Superior temporal gyrus (tissue), 1 donor: ENCODE measurements around the gene BTBD16.
A peak's percentile ranks its signal among the peaks of the same experiment; 100 is the strongest.

Experiments used
- DNase-seq: peaks from one replicate; pipeline ENCODE4 v3.0.0-alpha.2; 2016; ENCODE audit errors: extremely low spot score

Gene BTBD16

DNA sequence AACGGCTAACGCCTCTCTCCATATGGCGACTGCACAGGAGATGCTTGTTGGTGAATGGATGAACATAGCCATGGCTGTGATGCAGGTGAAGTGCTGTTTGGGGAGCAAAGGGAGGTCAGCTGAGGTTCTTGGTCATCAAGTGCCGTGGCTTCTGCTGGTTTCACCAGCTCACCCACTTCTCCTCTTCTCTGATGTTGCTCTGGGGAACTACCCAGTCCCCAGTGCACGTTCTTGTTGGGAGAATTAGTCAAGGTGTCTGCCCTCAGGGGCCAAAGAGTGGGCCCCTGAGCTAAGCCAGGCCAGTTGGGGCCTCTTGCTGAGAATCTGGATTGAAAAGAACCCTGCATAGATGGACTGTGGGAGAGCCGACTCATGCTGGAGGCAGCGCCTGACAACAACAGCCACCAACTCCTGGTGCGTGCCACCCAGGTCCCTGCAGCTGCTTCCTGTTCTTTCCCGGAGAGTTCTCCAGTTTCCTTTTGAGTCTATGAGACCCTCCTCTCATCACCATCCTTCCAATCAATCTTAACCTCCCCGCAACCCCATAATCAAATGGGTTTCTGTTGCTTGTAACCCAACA, 3.0 kb downstream of the BTBD16 start:
- no peak for DNase-seq

DNA sequence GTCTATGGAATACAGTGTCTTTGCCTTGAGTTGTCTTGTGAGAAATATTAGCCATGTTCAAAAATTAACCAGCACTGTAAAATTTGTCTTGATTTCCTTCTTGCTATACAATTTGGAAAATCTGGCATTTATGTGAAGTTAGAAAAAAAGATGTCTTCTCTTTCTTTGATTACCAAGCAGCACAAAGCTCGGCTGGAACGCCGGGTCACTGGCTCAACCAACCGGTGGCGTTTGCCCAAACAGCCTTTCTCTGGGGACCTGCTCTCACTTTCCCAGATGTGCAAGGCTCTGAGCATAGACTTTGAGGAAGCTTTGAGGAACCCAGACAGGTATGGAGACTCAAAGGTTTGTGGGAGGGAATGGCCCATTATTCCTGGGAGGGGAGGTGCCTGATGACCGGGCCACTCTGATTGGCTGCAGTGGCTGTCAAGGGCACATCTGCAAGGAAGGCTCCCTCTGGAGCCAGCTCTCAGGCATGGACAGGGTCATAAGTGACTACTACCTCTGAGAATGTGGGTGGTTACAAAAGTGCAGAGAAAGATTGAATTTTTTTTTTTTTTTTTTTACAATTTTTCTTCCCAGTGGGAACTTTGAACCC, 5.6 kb downstream of the BTBD16 start:
- DNase-seq: no peak

GRCh38 chr10:122277526-122278136, 6.5 kb downstream of the BTBD16 start:
- DNase-seq: no peak

- DNase-seq: peak; percentile 85
Measured at GRCh38 chr10:122279725-122280141, 8.6 kb downstream of the BTBD16 start.

DNA sequence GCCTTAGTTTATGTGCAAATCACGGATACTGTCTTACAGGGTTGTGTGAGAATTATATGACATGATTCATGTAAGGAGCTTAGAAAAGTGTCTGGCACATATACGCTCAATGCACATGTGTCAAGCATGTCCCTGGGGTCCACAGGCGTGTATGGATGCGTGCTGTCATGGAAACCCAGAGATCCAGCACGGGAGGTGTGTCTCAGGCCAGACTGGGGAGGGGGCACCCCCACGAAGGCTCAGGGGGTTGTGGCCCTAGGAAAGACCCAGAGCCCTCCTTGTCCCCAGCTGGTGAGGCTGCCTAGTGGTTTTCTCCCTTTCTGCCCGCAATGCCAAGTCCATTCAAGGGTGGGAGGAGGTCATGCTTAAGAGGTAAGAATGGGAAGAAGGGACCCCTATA, 9.1 kb downstream of the BTBD16 start:
- no peak for DNase-seq

DNA sequence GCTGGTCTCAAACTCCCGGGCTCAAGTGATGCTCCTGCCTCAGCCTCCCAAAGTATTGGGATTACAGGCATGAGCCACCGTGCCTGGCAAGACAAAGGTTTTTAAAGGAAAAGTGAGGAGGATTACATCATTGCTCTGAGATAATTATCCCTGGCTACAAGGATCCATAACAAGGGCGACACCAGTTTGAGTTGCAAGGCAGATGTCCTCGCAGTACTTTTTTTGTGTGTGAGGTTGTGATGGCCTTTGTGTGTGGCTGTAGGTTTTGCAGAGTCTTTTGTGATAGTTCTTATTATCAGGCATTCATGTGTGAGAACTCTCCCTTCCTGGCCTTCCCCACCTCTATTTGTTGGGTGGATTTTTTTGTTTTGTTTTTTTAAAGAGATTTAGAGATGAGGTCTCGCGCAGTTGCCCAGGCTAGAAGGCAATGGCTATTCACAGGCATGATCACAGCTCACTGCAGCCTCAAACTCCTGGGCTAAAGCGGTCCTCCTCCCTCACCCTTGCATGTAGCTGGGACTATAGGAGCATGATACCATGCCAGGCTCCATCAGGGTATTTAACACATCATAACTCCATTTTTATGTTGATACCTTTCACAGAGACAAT, 10.0 kb downstream of the BTBD16 start:
- DNase-seq: no peak

- DNase-seq: no peak
Measured at GRCh38 chr10:122281751-122282150, 10.7 kb downstream of the BTBD16 start.

GRCh38 chr10:122282253-122282671, 11.2 kb downstream of the BTBD16 start:
- no peak for DNase-seq

DNA sequence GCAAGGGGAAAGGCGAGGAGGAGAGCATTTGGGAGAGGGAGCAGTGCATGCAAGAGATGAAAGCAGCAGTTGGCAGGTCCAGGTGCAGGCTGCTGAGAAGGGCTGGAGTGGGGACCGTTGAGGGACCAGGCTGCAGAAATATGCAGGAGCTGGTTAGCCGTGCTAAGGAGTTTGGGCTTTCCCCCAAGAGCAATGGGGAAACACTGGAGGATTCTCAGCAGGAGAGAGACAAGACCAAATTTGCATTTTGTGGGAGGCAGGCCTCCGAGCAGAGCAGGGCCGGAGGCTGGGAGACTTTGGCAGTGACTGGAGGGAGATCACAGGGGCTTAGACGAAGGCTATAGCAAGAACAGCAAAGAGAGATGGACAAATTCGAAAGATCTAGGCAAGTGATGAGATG, 11.8 kb downstream of the BTBD16 start:
- DNase-seq: no peak

DNA sequence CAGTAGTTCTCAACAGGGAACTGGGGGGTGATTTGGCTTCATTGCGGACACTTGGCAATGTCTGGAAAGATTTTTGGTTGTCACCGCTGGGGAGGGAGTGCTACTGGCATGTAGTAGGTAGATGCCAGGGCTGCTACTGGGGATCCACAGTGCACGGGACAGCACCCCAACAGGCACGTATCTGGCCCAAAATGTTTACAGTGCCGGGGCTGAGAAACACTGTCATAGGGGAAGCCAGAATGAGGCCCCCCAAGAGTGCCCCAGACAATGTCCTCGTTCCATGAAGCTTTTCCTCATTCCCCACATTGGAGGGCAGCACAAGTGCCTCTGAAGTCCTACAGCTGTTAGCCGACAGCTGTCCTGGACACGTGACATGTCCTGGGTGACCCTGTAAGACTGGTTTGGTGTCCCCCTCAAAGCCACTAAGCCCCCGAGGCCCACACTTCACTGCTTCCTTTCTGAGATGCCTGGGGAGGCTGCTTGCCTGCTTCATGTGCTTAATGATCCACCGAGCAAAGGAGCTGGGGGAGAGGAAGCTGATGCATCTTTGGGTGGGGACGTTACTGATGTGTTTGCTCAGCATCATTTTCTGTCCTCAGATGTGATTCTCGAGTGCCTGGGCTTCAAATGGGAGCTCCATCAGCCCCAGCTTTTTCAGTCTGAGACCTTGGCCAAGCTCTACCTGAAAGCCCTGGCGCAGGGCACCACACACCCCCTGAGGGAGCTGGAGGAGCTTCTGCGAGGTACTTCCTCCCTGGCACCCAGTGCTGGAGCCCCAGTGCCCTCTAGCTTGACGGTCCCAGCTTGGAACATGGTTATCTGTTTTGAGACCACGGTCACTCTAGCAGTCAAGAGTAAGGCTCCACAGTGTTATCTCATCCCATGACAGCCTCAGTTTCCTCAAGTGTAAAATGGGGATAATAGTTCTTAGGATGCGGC, 14.7 kb downstream of the BTBD16 start:
- DNase-seq: no peak

- DNase-seq: no peak
Measured at GRCh38 chr10:122286867-122287266, 15.8 kb downstream of the BTBD16 start.

- no peak for DNase-seq
Measured at GRCh38 chr10:122287570-122287969, 16.5 kb downstream of the BTBD16 start.

DNA sequence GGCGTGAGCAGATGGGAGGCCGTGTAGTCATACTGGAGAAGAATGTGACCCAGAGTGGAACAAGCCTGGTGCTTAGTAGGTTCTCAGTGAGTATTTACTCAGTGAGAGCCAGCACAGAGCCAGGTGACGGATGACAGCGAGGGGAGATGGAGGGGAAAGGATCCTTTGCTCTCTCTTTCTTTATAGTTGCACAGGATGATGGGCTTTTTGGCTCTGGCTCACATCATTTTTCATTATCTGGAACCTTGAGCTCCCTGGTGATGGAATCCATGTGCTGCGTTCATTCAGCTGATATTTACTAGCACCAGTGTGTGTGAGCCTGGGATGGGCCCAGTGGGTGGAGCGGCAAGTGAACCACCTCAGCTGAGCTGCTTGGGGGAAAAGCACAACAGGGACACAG, 17.2 kb downstream of the BTBD16 start:
- DNase-seq: no peak

GRCh38 chr10:122288917-122289316, 17.8 kb downstream of the BTBD16 start:
- DNase-seq: no peak

- no peak for DNase-seq
Measured at GRCh38 chr10:122290334-122290733, 19.2 kb downstream of the BTBD16 start.

DNA sequence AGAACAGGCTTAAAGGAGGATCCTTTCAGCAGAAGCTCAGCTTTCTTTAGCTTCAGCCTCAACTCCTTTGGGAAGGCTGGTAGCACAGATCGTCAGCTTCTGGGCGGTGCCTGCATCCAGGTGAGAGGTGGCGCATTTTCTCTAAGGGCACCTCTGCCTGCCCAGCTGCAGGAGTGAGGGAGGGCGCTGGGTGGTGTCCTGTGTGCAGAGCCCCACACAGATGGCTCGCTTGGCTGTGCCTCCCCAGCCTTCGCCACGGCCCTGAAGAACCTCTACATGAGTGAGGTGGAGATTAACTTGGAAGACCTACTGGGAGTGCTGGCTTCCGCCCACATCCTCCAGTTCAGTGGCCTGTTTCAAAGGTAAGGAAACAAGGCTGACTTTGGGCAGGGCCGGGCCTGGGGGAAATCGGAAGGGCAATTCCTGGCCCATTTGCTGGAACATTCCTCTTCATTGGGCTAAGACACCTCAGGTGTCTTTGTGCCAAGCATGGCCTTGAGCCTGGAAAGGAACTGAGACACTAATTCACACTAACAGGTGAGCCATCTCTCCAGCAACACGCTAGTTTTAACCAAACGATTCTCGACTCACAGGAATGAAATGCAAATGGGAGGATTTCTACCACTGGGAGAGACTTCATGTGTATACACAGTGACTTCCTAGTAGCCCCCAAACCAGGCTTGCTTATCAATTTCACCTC, 19.9 kb downstream of the BTBD16 start:
- DNase-seq: no peak

DNA sequence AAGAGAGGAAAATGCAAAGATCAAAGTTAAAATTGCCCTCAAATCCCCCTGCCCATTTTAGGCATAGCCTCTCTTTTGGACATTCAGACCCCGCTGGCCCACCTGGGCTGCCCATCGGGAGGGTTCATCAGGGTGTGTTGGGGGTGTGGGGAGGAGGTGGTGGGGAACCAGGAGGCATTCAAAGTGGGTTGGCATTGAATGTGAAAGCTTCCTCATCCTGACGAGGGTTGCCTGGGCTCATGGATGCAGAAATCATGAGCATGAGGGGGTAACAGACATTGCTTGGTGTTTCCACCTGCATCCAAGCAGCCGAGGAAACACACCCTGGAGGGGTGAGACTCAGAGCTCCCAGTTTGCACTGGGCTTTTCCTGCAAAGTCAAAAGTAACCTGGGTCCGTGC, 20.6 kb downstream of the BTBD16 start:
- no peak for DNase-seq

GRCh38 chr10:122292376-122292775, 21.3 kb downstream of the BTBD16 start:
- DNase-seq: no peak

DNA sequence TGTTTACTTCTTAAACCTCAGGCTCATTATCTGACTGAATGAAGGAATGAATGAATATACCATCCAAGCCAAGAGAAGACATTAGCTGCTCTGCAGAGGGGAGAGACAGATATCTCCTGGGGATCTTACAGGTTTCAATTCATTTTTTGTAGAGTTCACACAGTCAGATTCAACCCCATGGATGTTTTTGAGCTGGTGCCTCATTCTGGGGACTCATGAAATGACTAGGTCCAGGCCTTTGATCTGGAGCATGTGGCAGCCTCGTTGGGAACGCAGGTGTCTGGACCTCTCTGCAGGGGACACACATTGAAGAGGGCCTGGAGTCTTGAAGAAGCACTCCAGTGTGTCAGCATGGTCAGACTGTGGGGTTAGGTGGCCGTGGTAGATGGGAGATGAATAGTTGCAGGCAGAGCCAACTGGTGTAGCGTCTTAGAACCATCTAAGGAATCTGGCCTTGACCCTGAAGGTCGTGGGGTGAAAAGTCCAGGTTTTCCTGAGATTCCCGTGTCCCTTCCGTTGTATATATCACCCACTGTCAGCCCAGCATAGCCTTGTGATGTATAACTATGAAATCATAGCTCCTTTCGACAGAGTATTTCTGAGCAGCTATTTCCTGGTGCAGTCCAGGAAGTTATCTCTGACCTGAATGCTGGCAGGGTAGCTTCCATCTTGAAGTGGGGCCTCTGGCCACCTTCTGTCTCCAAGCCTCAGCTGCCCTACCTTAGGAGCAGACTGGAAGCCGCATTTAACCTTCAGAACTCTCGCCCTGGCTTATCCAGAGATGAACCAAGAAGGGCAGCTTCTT, 22.3 kb downstream of the BTBD16 start:
- no peak for DNase-seq

GRCh38 chr10:122293961-122294380, 22.9 kb downstream of the BTBD16 start:
- no peak for DNase-seq
